Posterior cingulate gyrus (tissue), 11 donors: Measurements from ENCODE around the gene TMC3.

Experiments
- DNase-seq, 10 donors: peaks; one replicate each; pipeline versions ENCODE4 v3.0.0 to v3.0.0-alpha.2; 2020 to 2021; ENCODE audit warnings: mixed read lengths in 3 of 10
- intact Hi-C: fragments of 100-400 bp; cut with DNase I; formaldehyde crosslinking; loops from one replicate; pipeline ENCODE4 v1.15.1; 2023

TMC3 gene

GRCh38 chr15:81302701-81303109 is 71.3 kb downstream of the TMC3 start:
- no peak for DNase-seq

GRCh38 chr15:81301815-81302399 is 72.1 kb downstream of the TMC3 start:
- intact Hi-C loops: no loop called here

More at GRCh38 chr15:81302701-81303109, 71.3 kb downstream of the TMC3 start:
- intact Hi-C loops: no loop called here

GRCh38 chr15:81301385-81301784 is 72.6 kb downstream of the TMC3 start:
- DNase-seq: no peak
- intact Hi-C loops: no loop called here

More at GRCh38 chr15:81301815-81302399, 72.1 kb downstream of the TMC3 start:
- no peak for DNase-seq

- no peak for DNase-seq
- intact Hi-C loops: no loop called here
These were observed 74.3 kb downstream of the TMC3 start for GRCh38 chr15:81299630-81300273.

GRCh38 chr15:81299156-81299555 is 74.9 kb downstream of the TMC3 start:
- DNase-seq: no peak
- intact Hi-C loops: no loop called here

- intact Hi-C loops: no loop called here
- DNase-seq: no peak
These were observed 75.4 kb downstream of the TMC3 start for GRCh38 chr15:81298611-81299010.

GRCh38 chr15:81297603-81298575 is 76.1 kb downstream of the TMC3 start:
- no peak for DNase-seq
- intact Hi-C loops: no loop called here

- intact Hi-C loops: no loop called here
- DNase-seq: peak in 1 of 10 donors; percentile 67
These were observed 76.9 kb downstream of the TMC3 start for GRCh38 chr15:81297147-81297572.

GRCh38 chr15:81296673-81297072 is 77.3 kb downstream of the TMC3 start:
- DNase-seq: peak in 2 of 10 donors; percentile 67 to 85
- intact Hi-C loops: no loop called here

GRCh38 chr15:81296186-81296585 is 77.8 kb downstream of the TMC3 start:
- intact Hi-C loops: no loop called here
- DNase-seq: no peak

GRCh38 chr15:81295486-81296121 is 78.4 kb downstream of the TMC3 start:
- intact Hi-C loops: no loop called here
- DNase-seq: no peak

- intact Hi-C loops: no loop called here
- DNase-seq: no peak
These were observed 79.5 kb downstream of the TMC3 start for GRCh38 chr15:81294516-81294880.

- intact Hi-C loops: no loop called here
- no peak for DNase-seq
These were observed 80.1 kb downstream of the TMC3 start for GRCh38 chr15:81293728-81294515.

GRCh38 chr15:81292523-81293001 is 81.5 kb downstream of the TMC3 start:
- DNase-seq: peak in 1 of 10 donors; percentile 69
- intact Hi-C loops: no loop called here

GRCh38 chr15:81291916-81292522 is 82.0 kb downstream of the TMC3 start:
- intact Hi-C loops: no loop called here
- DNase-seq: no peak

GRCh38 chr15:81289910-81290309 is 84.1 kb downstream of the TMC3 start:
- no peak for DNase-seq
- intact Hi-C loops: no loop called here

GRCh38 chr15:81288616-81289015 is 85.4 kb downstream of the TMC3 start:
- no peak for DNase-seq
- intact Hi-C loops: no loop called here

- intact Hi-C loops: no loop called here
- no peak for DNase-seq
These were observed 86.0 kb downstream of the TMC3 start for GRCh38 chr15:81288040-81288439.

- DNase-seq: no peak
- intact Hi-C loops: no loop called here
These were observed 87.3 kb downstream of the TMC3 start for GRCh38 chr15:81286621-81287121.
